HPDE6-E6E7 (cell line): ENCODE results near the gene C9orf40.

Experiments used
- DNase-seq: peaks from one replicate; pipeline ENCODE4 v3.0.0; 2011; ENCODE audit warnings: missing footprints; ENCODE audit errors: extremely low spot score

C9orf40 gene, protein sequence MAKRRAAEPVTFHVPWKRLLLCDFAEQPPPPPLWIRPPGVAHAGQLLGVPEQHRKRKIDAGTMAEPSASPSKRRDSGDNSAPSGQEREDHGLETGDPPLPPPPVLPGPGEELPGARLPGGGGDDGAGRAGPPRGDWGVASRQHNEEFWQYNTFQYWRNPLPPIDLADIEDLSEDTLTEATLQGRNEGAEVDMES

DNA sequence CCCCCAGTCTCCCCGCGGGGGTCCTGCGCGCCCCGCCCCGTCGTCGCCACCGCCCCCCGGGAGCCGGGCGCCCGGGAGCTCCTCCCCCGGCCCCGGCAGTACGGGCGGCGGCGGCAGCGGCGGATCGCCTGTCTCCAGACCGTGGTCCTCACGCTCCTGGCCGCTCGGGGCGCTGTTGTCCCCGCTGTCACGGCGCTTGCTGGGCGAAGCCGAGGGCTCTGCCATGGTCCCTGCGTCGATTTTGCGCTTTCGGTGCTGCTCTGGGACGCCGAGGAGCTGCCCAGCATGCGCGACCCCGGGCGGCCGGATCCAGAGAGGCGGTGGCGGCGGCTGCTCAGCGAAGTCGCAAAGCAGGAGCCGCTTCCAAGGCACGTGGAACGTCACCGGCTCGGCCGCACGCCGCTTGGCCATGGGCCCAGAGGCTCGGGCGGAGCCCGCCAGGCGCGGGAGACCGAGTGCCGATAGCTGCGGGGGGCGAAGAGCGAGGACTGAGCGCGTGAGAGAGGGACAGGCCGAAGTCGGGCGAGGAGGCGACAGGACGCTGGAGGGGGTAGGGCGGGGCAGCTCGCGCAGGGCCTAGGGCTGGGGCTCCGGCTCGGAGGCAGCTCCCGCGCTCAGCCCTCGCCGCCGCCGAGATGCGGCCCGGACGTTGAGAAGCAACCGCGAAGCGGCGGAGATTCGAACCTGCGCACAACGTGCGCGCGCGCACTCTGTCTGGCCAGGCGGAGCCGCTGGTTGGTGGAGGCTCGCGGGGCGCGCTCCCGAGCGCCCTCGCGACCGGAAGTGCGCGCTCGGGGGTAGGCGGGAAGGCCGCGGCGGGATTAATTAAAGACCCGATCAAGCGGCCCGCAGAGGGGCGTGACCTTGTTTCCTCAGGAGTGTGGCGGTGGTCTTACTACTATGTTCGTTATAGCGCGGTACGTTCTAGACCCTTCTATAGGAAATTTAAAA is at the start of gene C9orf40:
Gene C9orf40 (minus strand): TSS at position 712 of the 951 bp plus-strand sequence. CDS start 301 bp downstream, at position 411.
- DNase-seq: peak; percentile 83

DNA sequence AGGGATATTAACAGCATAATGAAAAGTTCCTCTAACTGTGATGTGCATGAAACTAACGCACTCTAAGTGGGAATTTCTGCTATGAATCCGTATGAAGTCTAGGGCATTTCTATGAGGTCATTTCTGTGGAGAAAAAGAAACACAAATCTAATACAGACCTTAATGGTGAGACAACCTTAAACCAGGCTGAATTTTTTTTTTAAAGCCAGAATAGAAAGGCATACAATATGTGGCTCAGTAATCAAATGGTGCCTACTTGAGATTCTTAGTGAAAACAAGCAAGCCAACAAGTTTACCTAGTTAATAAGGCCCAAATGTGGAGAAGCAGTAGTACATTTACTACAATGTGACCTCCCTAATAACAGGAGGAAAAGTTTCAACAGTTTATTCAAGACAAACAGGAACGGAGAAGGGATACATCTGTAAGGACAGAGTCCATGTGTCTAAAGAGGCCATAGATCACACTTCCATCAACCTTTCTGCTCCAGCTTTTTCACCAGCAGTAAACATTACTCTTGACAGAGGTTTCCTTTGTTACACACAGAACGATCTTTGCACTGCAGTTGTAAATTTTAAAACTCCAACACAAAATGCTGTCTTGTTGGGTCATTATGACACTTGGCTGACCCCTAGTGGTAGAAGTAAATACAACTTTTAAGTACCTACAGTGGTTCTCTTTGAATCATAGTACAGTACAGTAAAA is 49.2 kb upstream of the C9orf40 start:
- DNase-seq: peak; percentile 23

DNA sequence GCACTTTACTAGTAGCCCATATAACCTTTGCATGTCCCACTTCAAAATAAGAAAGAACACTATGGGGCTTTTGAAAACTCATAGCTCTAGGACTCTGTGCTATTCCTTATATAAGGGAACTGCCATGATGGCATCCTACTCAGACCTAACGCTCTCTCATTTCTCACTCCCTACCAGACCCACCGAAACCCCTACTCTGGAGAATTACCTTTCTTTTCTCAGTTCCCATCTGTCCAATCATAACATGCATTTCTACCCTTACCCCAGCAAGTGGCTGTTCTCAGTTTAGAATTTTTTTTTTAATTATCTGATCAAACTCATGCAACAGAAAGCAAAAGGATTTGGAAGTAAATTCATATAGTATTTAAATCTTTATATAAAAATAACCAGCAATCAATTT is 48.1 kb upstream of the C9orf40 start:
- DNase-seq: no peak

DNA sequence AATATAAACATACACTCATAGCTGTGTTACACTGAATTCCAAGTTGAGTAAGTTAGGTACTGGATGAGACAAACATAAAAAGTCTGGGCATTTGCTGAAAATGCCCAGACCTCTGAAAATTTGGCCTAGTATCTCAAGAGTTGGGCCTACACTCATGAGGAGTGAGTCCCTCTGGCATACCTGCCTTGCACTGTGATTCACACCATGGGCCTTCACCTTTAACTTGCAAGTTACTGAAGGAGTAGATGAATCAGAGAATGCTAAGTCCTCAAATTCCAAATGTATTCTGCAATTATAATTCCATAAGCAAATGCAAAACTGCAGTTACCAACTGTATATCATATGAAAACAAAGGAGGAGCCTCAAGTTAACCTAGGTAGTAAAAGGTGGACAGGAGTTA is 32.3 kb upstream of the C9orf40 start:
- DNase-seq: no peak

DNA sequence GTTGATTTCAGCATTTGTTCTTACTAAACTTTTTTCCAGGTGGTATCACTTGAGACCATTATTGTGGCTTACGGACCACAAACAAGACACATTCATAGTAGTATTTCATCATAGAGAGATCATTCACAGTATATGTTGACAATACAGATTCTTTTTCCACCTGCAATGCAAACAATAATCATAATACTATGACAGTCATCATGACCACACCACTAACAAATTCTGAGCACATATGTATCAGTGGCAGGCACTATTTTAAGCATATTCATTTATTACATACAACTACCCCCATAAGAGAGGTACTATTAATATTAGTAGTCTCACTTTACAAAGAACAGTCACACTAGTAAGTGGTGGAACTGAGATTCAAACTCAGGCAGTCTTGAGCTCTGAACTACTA is 31.0 kb upstream of the C9orf40 start:
- DNase-seq: no peak

DNA sequence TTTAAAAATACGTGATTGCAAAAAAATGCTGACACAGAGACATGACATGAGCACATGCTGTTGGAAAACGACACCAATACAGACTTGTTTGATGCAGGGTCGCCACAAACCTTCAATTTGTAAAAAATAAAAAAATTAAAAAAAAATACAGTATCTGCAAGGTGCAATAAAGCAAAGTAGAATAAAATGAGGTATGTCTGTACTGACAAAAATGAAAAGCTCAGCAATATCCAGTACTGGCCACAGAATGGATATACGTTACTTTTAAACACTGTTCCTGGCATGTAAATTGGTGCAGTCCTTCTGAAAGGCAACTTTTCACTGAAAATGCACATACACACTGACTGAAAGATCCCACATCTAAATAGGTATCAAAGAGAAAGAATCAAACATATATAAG is 27.1 kb upstream of the C9orf40 start:
- no peak for DNase-seq

DNA sequence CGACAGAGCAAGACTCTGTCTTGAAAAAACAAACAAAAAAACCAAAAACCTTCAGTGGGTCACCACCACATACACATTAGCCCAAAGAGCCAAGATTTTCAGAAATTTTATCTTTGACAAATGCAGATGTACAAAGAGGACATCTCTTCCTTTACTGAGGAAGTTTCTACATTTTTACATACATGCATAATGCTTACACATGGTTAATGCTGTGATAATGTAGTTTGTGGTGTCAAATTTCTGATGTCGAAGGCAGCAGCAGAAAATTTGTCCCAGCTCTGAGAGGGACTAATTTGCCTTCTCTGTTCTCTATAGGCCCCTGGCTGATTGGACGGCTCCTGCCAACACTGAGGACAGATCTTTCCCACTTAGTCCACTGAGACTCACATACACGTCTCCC is 24.6 kb upstream of the C9orf40 start:
- DNase-seq: no peak

DNA sequence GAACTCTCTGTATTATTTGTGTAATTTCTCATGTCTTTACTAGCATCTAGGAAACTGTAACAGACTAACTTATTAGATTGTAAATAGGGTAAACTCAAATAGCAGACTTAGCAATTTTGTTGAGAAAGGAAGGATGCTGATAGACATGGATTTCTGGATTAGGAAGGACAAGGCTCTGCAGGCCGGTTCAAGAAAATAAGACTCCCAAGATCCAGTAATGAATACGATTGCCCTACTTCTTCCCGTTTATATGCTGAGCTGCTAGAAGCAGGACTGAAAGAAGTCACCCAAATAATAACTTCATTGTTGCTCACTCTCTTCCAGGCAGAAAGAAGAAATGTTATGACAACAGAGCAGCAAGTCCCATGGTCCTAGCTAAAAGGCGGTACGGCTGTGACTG is 22.8 kb upstream of the C9orf40 start:
- DNase-seq: no peak

DNA sequence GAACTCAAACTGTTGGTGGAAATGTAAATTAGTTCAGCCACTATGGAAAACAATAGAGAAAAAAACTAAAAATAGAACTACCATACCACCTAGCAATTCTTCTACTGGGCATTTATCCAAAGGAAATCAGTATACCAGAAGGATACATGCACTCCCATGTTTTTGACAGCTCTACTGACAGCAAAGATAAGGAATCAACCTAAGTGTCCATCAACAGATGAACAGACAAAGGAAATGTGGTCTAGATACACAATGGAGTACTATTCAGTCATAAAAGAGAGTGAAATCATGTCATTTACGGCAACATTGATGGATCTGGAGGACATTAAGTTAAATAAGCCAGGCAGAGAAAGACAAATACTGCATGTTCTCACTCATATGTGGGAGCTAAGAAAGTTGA is 21.8 kb upstream of the C9orf40 start:
- no peak for DNase-seq

DNA sequence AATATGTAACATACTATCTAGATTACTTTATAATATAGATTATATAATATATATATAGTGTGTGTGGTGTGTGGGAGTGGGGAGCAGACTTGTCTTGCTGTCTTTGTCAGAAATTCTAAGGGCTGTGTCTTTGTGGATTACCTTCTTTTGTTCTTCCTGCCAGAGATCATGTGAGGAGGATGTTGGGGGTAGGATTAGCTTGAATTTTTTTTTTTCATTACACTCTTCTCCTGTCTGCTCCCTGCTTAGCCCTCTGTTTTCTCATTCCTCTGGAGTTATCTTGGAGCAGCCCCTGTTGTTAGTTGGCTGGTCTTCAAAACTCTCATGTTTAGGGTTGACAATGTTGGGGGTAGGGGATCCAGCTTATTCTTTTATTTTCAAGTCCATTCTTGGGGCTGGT is 21.0 kb upstream of the C9orf40 start:
- no peak for DNase-seq

DNA sequence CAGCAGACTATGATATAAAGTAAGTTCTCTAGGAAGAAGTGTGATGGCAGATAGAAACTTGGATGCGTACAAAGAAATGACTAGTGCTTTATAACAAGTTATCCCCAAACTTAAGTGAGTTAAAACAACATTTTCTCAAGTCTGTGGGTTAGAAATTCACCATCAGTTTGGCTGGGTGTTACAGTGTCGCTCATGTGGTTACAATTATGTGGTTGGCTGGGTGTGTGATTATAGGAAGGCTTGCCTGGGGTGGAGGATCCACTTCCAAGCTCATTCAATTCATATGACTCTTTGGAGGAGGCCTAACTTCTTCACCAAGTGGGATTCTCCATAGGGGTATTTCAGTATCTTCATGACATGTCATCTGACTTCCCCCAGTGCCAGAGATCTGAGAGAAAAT is 10.3 kb upstream of the C9orf40 start:
- DNase-seq: no peak

DNA sequence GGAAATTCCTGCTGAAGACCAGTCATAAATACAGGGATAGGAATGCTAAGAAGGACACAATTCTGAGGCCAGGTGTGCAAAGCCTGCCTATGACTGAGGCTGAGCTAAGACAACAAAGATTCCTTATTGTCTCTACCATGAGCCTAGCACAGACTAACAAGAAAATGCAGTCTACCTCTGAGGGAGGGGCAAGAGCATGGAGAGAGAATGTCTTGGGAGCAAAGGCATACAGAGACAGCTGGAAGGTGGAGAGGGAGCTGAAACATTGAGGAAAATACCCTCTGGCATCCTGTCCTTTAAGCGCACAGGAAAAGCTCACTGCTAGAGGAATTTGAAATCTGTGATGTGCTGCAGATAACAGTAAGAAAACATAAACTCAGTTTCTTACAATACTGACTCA is 8.8 kb upstream of the C9orf40 start:
- DNase-seq: no peak

DNA sequence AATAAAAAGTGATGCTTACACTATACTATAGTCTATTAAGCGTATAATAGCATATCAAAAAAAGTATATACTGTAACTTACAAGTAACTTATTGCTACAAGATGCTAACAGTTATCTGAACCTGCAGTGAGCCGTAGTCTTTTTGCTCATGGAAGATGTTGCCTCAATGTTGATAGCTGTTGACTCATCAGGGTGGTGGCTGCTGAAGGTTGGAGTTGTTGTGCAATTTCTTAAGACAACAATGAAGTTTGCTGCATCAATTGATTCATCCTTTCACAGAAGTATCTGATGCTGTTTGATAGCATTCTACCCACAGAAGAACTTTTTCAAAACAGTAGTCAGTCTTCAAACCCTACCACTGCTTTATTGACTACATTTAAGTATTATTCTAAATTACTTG is 7.8 kb upstream of the C9orf40 start:
- no peak for DNase-seq

DNA sequence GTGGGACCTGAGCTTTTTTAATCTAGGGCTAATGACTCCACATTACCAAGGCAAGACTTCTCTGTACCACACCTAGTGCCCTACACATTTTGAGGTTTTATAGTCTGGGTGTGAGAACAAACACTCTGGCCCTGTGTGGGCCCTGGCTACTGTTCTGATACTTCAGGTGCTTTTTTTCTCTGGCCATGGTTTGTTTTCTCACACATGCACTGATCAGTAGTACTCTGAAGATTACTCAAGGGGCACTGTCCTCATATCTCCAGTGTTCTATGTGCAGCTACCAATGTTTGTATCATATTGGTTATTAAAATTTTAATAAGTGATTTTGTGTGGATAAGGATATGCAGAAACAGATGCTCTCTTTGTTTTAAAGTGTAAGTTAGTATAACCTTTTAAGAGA is 5.9 kb upstream of the C9orf40 start:
- DNase-seq: no peak

DNA sequence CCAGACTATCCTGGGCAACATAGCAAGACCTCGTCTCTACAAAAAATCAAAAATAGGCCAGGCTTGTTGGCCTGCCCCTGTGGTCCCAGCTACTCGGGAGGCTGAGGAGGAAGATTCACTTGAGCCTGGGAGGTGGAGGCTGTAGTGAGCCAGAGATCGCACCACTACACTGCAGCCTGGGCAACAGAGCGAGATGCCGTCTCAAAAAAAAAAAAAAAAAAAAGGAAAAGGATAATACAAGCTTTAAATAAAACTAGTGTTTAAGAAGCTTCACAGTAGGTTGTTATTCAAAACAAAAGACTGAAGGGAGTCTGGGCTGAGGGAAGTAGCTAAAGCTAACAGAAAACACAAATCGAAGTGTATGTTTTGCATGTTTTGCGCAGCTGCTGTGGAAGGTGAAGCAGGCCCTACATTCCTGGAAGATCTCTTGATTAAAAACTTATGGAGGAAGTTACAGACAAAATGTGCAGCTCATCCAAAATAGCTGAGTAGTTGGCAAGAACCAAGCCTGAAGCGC is 581 bp upstream of the C9orf40 start:
- DNase-seq: no peak

DNA sequence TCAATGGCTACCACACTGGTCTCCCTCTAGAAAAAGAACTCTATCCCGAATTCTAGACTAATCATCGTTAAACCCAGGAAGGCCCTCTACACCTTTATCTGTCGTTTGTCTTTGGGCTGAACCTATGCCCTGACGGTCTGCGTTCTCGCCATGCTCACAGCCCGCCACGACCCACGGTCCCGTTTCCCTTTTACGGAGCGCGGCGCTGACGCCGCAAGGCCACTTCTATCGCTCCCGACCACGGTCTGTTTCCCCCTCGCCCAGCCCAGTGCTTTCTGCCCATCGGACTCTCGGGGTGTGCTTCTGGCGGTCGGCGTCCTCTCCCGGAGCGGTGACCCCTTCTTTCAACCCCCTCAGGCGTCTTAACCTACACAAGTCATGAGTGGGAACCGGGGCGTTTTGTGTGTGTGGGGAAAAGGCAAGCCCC is 974 bp downstream of the C9orf40 start:
- peak; percentile 6 for DNase-seq

DNA sequence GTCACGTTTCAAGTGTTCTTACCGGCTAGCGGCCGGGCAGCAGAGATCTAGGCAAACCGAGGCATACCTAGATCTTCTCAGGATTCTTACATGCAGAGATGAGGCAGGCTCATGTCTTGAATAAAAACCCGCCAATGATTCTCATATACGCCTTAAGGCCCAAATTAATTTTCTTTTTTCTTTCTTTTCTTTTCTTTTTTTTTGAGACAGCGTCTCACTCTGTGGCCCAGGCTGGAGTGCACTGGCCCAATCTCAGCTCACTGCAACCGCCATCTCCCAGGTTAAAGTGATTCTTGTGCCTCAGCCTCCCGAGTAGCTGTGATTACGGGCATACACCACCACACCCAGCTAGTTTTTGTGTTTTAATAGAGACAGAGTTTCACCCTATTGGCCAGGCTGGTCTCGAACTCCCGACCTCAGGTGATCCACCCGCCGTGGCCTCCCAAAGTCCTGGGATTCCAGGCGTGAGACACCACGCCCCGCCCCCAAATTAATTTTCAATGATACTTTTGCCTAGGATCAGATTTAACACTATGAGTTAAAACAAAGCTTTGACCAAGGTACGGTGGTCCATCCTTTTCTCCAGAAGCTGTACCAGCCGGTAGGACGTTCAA is 1.5 kb downstream of the C9orf40 start:
- DNase-seq: no peak

DNA sequence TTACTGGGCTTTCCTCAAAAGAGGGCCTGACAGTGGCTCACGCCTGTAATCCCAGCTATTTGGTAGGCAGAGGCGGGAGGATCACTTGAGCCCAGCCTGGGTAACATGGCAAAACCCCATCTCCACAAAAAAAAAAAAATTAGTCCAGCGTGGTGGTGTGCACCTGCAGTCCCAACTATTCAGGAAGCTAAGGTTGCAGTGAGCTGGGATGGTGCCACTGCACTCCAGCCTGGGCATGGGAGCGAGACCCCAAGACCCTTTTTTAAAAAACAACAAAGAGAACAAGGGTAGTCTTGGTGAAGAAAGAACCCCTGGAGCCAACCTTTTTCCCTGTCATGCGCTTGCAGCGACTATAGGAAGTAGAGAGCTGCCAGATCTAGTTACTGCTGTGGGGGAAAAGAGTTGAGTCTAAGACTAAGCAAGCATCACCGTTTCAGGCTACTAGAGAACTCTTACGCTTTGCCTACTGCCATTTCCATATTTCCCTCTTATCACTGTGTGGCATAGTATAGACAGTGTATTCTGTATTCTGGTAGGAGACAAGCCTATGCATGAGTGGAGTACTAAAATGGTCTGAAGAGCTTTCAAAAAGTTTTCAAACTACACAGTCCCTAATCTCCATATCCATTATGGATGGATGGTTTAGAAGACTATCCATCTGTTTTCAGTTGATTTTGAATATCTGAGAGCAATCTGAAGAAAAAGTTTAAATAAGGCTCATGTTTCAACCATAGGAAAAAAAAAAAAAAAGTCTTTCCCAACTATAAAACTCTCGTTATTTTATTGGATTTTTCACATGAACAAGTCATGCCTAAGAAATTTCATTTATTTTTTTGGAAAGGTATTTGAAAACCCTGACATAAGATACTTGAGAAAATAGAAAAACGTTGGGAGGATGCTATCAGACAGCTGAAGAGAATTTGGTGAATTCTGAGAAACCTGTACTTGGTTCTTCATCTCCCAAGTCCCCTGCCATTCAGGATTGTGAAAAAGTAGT is 2.6 kb downstream of the C9orf40 start:
- no peak for DNase-seq

DNA sequence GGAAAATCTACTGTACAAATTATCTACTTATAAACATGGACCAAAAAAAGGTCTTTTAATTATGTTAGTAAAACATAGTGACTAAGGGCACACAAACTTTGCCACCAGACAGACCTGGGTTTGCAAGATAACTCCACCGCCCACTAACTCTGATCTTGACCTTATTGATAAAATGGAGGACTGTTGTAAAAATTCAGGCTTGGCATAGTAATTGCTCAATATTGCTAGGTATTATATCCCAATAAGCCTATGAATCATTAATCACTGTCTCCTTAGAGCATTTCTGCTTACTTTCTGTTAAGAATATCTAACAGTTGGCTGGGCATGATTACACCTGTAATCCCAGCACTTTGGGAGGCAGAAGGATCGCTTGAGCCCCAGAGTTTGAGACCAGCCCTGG is 3.8 kb downstream of the C9orf40 start:
- no peak for DNase-seq

DNA sequence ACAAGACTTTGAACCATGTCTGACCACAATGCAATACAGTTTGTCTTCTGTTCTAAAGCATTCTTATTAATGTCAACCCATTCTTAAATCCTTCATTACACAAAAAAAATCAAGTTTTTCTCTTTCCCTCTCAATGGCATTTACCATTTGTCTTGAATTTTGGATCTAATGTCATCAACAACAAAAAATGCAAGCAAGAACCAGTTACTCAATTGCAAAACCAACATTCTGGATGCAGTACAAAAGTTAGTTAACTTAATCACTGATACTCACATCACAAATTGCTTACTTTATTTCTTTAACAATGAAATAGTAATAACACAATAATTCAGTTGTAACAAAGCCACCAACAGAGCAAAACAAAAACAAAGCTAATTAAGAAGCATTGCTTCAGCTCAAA is 6.0 kb downstream of the C9orf40 start:
- no peak for DNase-seq

DNA sequence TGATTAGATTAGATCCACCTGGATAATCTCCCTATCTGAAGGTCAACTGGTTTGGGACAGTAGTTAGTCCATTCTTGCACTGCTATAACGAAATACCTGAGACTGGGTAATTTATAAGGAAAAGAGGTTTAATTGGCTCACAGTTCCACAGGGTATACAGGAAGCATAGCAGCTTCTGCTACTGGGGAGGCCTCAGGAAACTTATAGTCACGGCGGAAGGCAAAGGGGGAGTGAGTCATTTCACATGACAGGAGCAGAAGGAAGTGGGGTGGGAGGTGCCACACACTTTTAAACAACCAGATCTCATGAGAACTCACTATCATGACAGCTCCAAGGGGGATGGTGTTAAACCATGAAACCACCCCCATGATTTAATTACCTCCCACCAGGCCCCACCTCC is 9.9 kb downstream of the C9orf40 start:
- DNase-seq: no peak
